K562 (cell line): ENCODE results near the gene BMPER. TPM values are rescaled to one million over a fixed set of nuclear protein-coding genes. Genes with fewer than 3 reads are reported as not detected.

Experiments used
- ATAC-seq: fragments of 200-7000 bp; cut with Tn5 transposase; 3 replicates; pipeline ENCODE4 v1.9.1; 2020; ENCODE audit warnings: moderate library complexity
- BruUV-seq: library from RNA; stranded (reverse); fragments of 400-500 nt; replicated peaks from 2 replicates; lab custom pipeline; 2021; lab: Mats Ljungman, UMichigan
- CTCF ChIA-PET: fragments of 300-600 bp; formaldehyde crosslinking; extraction: SDS; loops from one replicate; lab custom pipeline; 2021; ENCODE audit warnings: low intra/inter-chr PET ratio; lab: Yijun Ruan, JAX
- POLR2A ChIA-PET: fragments of 300-600, 350-650 bp; sonication (Branson Sonifier 250); formaldehyde crosslinking; extraction: SDS; loops from one replicate; lab custom pipeline; 2021; ENCODE audit warnings: antibody characterized with exemption, inconsistent platforms; lab: Yijun Ruan, JAX
- DNase-seq, 4 experiments: peaks; one replicate each; pipeline versions ENCODE4 v3.0.0 to v3.0.0-alpha.2; 2011 to 2018; ENCODE audit warnings: low spot score in 3 of 4, mixed read lengths in 3 of 4; ENCODE audit errors: extremely low read depth in 1 of 4
- FAIRE-seq: peaks from 2 replicates; lab custom pipeline; 2011; peaks lifted over from hg19 to GRCh38; lab: Jason Lieb, UNC
- H2AFZ ChIP-seq: 2 replicates; pipeline ENCODE4 v1.6.0; 2011; ENCODE audit warnings: low read depth, low read length, control low read depth, inconsistent platforms
- H3K27ac ChIP-seq: fragments of 200-600 bp; 3 replicates; pipeline ENCODE4 v1.8.0; 2011; ENCODE audit warnings: low read depth, mild to moderate bottlenecking, control low read depth, inconsistent platforms, low read length, moderate library complexity, mixed read lengths; ENCODE audit errors: extremely low read depth
- H3K27me3 ChIP-seq, 2 experiments: fragments of 300-600 bp in 1 of 2; 2 replicates in 1 of 2; 3 replicates in 1 of 2; pipeline versions ENCODE4 v1.6.0 to v1.8.0; 2011; ENCODE audit warnings: inconsistent platforms in 2 of 2, low read length in 2 of 2, mild to moderate bottlenecking in 1 of 2, mixed read lengths in 1 of 2, moderate library complexity in 1 of 2; ENCODE audit not compliant: control insufficient read depth in 2 of 2, insufficient read depth in 2 of 2
- H3K36me3 ChIP-seq: fragments of 300-600 bp; 3 replicates; pipeline ENCODE4 v1.8.0; 2011; ENCODE audit warnings: mild to moderate bottlenecking, low read length, inconsistent platforms; ENCODE audit not compliant: control insufficient read depth, insufficient read depth
- H3K4me1 ChIP-seq, 2 experiments: fragments of 200-600 bp in 1 of 2; replicated peaks in 1 of 2; 2 replicates in 1 of 2; 3 replicates in 1 of 2; pipeline versions ENCODE4 v1.5.1 to v1.8.0; 2011; ENCODE audit warnings: inconsistent platforms in 2 of 2, low read length in 2 of 2, mild to moderate bottlenecking in 1 of 2, mixed read lengths in 1 of 2, moderate library complexity in 1 of 2; ENCODE audit not compliant: control insufficient read depth in 2 of 2, insufficient read depth in 2 of 2
- H3K4me2 ChIP-seq: 2 replicates; pipeline ENCODE4 v1.6.1; 2011; ENCODE audit warnings: low read length, control low read depth, inconsistent platforms, mixed read lengths; ENCODE audit not compliant: insufficient read depth
- H3K4me3 ChIP-seq: fragments of 200-600 bp; sonication (generic), shearing (Covaris generic); 2 replicates; pipeline ENCODE4 v1.5.1; 2016; ENCODE audit warnings: control low read depth, inconsistent platforms
- H3K79me2 ChIP-seq: fragments of 200-600 bp; 3 replicates; pipeline ENCODE4 v1.8.0; 2011; ENCODE audit warnings: low read length, inconsistent platforms; ENCODE audit not compliant: control insufficient read depth, insufficient read depth
- H3K9ac ChIP-seq, 2 experiments: 2 replicates each; pipeline versions ENCODE4 v1.6.0 to v1.6.1; 2011; ENCODE audit warnings: low read depth in 2 of 2, low read length in 2 of 2, control low read depth in 1 of 2, inconsistent platforms in 1 of 2, mild to moderate bottlenecking in 1 of 2, mixed read lengths in 1 of 2; ENCODE audit not compliant: insufficient read depth in 1 of 2
- H3K9me1 ChIP-seq: one replicate; pipeline ENCODE4 v1.6.0; 2011; ENCODE audit warnings: inconsistent platforms, mild to moderate bottlenecking, low read length, moderate library complexity; ENCODE audit not compliant: control insufficient read depth, insufficient read depth
- H3K9me3 ChIP-seq: replicated peaks from 2 replicates; pipeline ENCODE4 v1.5.1; 2011; ENCODE audit warnings: low read depth, low read length, inconsistent platforms; ENCODE audit not compliant: control insufficient read depth, insufficient read depth
- H4K20me1 ChIP-seq: replicated peaks from 2 replicates; pipeline ENCODE4 v1.6.1; 2011; ENCODE audit warnings: low read length, inconsistent platforms, mixed read lengths; ENCODE audit not compliant: control insufficient read depth, insufficient read depth
- CEBPG ChIP-seq, 3 experiments: fragments of 200-800 bp in 1 of 3; sonication (Bioruptor generic) in 1 of 3; sonication (generic) in 1 of 3; formaldehyde crosslinking in 1 of 3; IDR thresholded peaks in 2 of 3; conservative IDR thresholded peaks in 1 of 3; 2 replicates each; pipeline versions ENCODE4 v1.6.1 to v1.8.0; 2016 to 2022; ENCODE audit warnings: missing compliant biosample characterization in 2 of 3, missing genetic modification characterization in 2 of 3, mild to moderate bottlenecking in 1 of 3, missing genetic modification reagents in 1 of 3
- CREM ChIP-seq: IDR thresholded peaks from 2 replicates; pipeline ENCODE4 v1.6.1; 2014; ENCODE audit warnings: antibody characterized with exemption, low read depth
- GATA2 ChIP-seq: sonication (generic); formaldehyde crosslinking; IDR thresholded peaks from 2 replicates; pipeline ENCODE4 v1.4.0; 2020; ENCODE audit warnings: mild to moderate bottlenecking, missing genetic modification reagents
- PHF21A ChIP-seq: fragments of 450-650 bp; IDR thresholded peaks from 2 replicates; pipeline ENCODE4 v1.6.1; 2017; ENCODE audit warnings: low read depth, borderline replicate concordance
- POLR2G ChIP-seq: fragments of 200-400 bp; formaldehyde crosslinking; IDR thresholded peaks from 2 replicates; pipeline ENCODE4 v1.6.1; 2017; ENCODE audit warnings: low read depth, mild to moderate bottlenecking, antibody characterized with exemption, low read length, moderate library complexity
- TAF15 ChIP-seq: fragments of 200-400 bp; formaldehyde crosslinking; IDR thresholded peaks from 2 replicates; pipeline ENCODE4 v1.6.1; 2017; ENCODE audit warnings: mild to moderate bottlenecking, low read depth, low read length, moderate library complexity
- TRIM24 ChIP-seq, 2 experiments: fragments of 450-650 bp; IDR thresholded peaks; 2 replicates each; pipeline ENCODE4 v1.6.1; 2016
- WHSC1 ChIP-seq: IDR thresholded peaks from one replicate; pipeline ENCODE4 v1.6.1; 2012; ENCODE audit warnings: low read length, control low read depth, inconsistent platforms
- WGBS: fragments of 100-300 bp; shearing (Covaris generic); methylation state at CpG from one replicate; pipeline ENCODE4 v1.1.6; 2016; ENCODE audit warnings: low coverage, mixed read lengths; ENCODE audit not compliant: insufficient coverage; ENCODE audit errors: missing lambda C conversion rate; 5-methylcytosine and 5-hydroxymethylcytosine counted together
- in situ Hi-C: fragments of 300-500 bp; cut with MboI; formaldehyde crosslinking; loops from 4 replicates; pipeline ENCODE4 v1.15.0; 2018; ENCODE audit warnings: inconsistent platforms, mixed read lengths
- intact Hi-C: fragments of 100-400 bp; cut with micrococcal nuclease; formaldehyde crosslinking; loops from 2 replicates; pipeline ENCODE4 v1.14.2; 2022
- polyA plus RNA-seq, 8 experiments: library from polyadenylated mRNA; depleted of rRNA in 4 of 8; stranded (reverse) in 5 of 8; unstranded in 3 of 8; fragments of >200 nt; fragmentation: Nextera tagmentation in 2 of 8; fragmentation: Illumina TruSeq in 1 of 8; extraction: Ambion mirVana in 2 of 8; extraction: Trizol in 1 of 8; gene quantifications; 2 replicates each; pipeline versions ENCODE4 v1.2.1 to v1.2.3, GENCODE V29; 2011 to 2014; ENCODE audit warnings: inconsistent platforms in 1 of 8, missing spikeins in 1 of 8
- total RNA-seq, 7 experiments: library from RNA; depleted of rRNA in 6 of 7; stranded (reverse); fragments of >200 nt in 6 of 7; fragmentation: Illumina TruSeq in 2 of 7; extraction: Trizol in 2 of 7; gene quantifications; 2 replicates each; pipeline versions ENCODE4 v1.2.1 to v1.2.3, GENCODE V29; 2011 to 2021; ENCODE audit warnings: low replicate concordance in 1 of 7
- TF ChIP-seq, protein P1 (sequence below): IDR thresholded peaks from 2 replicates; pipeline ENCODE4 v1.6.1; 2016; ENCODE audit warnings: missing genetic modification characterization, missing compliant biosample characterization
- TF ChIP-seq, protein P2 (sequence below): fragments of 450-650 bp; IDR thresholded peaks from 2 replicates; pipeline ENCODE4 v1.7.0; 2016; ENCODE audit warnings: borderline replicate concordance
- TF ChIP-seq, protein P3 (sequence below): fragments of 250-450 bp; sonication (Bioruptor Pico); IDR thresholded peaks from 2 replicates; pipeline ENCODE4 v1.5.0; 2021

Gene BMPER
- total and polyA plus RNA-seq, 9 of the 15 experiments (the other 6 are each of a cell fraction or from before 2014, with no cell fraction given): not detected

DNA sequence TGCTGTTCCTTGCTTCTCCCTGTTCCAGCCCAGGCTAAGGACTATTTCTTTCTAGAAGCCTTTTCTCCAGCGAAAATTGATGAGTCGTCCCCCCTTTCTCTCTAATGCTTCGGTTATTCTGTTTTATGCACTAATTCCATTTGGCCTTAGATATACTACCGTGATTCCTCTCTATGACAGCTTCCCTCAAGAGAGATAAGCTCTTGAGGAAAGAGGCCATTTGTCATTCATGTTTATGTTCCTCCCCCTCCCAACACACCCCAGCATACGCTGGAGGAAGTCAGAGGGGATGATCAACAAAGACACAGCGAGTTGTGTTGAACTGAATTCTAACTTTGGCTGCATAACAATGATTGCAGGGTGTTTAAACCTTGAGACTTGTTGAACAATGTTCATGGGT, 198.8 kb downstream of the BMPER start:
- H3K9ac ChIP-seq: no peak overlapping the region
- H3K27ac ChIP-seq: no peak overlapping the region
- no peaks in the 10 kb centered on the region for H3K9me3 ChIP-seq
- no peaks in the 10 kb centered on the region for H3K27me3 ChIP-seq
- H3K9me1 ChIP-seq: no peaks in the 10 kb centered on the region
- H2AFZ ChIP-seq: no peak overlapping the region
- intact Hi-C loops: no loop called here
- H3K4me1 ChIP-seq: no peaks in the 10 kb centered on the region
- H4K20me1 ChIP-seq: no peaks in the 10 kb centered on the region
- WGBS: 3% methylated on average over 6 of the region's 6 CpGs
- FAIRE-seq: no peak
- no peak overlapping the region for H3K4me2 ChIP-seq
- TF ChIP-seq PHF21A (no peak), POLR2G (no peak), TRIM24 (IDR thresholded peaks at IDR 0.05) (no peak), TAF15 (no peak), CREM (no peak), CEBPG (CRISPR knock-in tag; IDR thresholded peaks at IDR 0.05) (no peak), CEBPG (tag; conservative IDR thresholded peaks at IDR 0.05 in 1 of 2, IDR thresholded peaks at IDR 0.05 in 1 of 2) (no peak), WHSC1 (no peak), GATA2 (CRISPR knock-in tag) (no peak)
- TF ChIP-seq, protein P1, sequence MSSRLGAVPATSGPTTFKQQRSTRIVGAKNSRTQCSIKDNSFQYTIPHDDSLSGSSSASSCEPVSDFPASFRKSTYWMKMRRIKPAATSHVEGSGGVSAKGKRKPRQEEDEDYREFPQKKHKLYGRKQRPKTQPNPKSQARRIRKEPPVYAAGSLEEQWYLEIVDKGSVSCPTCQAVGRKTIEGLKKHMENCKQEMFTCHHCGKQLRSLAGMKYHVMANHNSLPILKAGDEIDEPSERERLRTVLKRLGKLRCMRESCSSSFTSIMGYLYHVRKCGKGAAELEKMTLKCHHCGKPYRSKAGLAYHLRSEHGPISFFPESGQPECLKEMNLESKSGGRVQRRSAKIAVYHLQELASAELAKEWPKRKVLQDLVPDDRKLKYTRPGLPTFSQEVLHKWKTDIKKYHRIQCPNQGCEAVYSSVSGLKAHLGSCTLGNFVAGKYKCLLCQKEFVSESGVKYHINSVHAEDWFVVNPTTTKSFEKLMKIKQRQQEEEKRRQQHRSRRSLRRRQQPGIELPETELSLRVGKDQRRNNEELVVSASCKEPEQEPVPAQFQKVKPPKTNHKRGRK (tag): no peak
- TF ChIP-seq, protein P2, sequence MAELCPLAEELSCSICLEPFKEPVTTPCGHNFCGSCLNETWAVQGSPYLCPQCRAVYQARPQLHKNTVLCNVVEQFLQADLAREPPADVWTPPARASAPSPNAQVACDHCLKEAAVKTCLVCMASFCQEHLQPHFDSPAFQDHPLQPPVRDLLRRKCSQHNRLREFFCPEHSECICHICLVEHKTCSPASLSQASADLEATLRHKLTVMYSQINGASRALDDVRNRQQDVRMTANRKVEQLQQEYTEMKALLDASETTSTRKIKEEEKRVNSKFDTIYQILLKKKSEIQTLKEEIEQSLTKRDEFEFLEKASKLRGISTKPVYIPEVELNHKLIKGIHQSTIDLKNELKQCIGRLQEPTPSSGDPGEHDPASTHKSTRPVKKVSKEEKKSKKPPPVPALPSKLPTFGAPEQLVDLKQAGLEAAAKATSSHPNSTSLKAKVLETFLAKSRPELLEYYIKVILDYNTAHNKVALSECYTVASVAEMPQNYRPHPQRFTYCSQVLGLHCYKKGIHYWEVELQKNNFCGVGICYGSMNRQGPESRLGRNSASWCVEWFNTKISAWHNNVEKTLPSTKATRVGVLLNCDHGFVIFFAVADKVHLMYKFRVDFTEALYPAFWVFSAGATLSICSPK: no peak
- TF ChIP-seq, protein P3, sequence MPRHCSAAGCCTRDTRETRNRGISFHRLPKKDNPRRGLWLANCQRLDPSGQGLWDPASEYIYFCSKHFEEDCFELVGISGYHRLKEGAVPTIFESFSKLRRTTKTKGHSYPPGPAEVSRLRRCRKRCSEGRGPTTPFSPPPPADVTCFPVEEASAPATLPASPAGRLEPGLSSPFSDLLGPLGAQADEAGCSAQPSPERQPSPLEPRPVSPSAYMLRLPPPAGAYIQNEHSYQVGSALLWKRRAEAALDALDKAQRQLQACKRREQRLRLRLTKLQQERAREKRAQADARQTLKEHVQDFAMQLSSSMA (CRISPR knock-in tag): no peak
- TF ChIP-seq, all 486 proteins: peak for 0
- POLR2A ChIA-PET: no interaction called here
- ATAC-seq (no peak), DNase-seq (no peak)
- Histone ChIP-seq H3K4me3 (no peak overlapping the region), H3K79me2 (no peaks in the 10 kb centered on the region), H3K36me3 (no peaks in the 10 kb centered on the region)
- in situ Hi-C loops: no loop called here
- CTCF ChIA-PET: no interaction called here
- no TSS peak for BruUV-seq
